ENCODE measurements around the gene CORO1A.
"Not testable (repeated sequence)": the region's sequence is repeated elsewhere in the genome, so short reads cannot be mapped to it uniquely, and the experiment has no call there.

Gene CORO1A

DNA sequence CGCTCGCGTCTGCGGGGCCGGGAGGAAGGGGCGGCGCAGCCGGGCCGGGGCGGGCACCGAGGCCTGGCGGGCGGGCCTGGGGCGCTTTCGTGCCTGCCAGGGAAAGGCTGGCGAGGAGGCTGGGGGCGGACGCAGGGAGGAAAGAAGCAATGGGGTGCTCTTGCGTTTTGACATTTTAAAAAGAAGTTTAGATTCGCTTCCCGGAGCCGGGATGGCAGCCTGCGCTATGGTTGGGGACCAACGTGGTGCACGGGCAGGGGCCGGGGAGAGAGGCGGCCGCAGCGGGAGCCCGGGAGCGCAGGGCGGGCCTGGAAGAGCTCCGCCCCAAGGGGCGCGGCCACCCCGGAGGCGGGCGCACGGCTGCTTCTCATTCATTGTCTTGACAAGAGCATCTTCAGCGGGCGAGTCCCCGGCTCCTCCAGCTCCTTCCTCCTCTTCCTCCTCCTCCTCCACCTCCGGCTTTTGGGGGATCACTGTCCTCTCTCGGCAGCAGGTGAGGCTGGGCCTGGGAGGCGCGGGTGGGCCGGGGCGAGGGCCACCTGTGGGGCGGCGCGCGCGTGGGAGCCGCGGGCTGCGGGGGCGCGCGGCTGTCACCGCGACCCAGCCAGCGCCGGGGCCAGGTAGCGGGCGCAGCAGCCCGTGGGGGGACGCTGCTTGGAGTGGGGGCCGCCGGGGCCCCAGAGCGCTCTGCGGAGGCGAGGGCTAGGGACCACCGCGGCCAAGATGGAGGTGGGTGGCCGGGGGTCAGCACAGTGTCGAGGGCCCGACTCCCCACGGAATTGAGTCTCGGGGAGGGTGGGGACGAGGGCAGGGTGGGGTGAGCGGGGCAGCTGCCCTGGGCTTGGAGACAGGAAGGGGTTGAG is at the start of gene CORO1A:
Gene CORO1A, plus strand, starts transcription at position 370 of the 863 bp plus-strand sequence. CDS start 1,608 bp downstream, outside the sequence.
- FAIRE-seq: no peak

- FAIRE-seq: no peak
These were observed 46.3 kb upstream of the CORO1A start for GRCh38 chr16:30136971-30137605.

- FAIRE-seq: no peak
These were observed 45.5 kb upstream of the CORO1A start for GRCh38 chr16:30137897-30138296.

DNA sequence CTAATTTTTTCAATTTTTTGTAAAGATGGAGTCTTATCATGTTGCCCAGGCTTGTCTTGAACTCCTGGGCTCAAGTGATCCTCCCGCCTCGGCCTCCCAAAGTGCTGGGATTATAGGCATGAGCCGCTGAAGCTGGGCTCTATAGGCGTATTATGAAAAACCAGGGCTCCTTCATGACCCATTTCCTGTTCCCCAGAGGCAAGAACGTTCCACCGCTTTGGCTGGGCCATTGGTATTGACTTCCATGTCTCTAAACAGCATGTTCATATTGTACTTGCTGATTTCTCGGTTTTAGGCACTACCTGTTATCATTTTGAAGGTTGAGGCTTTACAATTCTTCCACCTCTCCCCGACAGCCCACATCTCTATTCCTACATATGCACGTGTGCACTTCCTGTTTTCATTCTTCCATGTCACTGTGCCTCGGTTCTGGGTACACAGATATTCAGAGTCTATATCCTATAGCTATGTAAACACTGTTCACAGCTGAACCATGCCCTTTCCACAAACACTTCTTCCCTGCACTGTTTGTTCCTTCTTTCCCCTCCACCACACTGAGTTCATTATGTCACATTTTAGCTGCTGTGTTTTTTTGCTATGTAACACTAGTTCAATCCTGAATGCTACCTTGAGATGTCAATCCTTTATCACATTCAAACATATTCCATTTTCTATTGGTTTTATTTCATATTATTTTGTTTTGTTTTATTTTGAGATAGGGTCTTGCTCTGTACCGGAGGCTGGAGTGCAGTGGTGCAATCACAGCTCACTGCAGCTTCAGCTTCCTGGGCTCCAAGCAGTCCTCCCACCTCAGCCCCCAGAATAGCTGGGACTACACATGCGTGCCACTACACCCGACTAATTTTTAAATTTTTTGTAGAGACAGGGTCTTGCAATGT is 43.6 kb upstream of the CORO1A start:
- FAIRE-seq: no peak

DNA sequence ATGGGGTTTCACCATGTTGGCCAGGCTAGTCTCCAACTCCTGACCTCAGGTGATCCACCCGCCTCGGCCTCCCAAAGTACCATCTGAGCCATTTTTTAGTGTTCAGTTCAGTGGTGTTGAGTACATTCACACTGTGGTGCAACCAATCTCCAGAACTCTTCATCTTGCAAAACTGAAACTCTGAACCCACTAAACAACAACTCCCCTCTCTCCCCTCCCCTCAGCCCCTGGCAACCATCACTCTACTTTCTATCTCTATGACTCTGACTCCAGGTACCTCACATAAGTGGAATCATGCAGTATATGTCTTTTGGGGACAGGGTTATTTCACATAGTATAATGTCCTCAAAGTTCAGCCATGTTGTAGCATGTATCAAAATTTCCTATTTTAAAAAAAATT is 41.7 kb upstream of the CORO1A start:
- FAIRE-seq: no peak

DNA sequence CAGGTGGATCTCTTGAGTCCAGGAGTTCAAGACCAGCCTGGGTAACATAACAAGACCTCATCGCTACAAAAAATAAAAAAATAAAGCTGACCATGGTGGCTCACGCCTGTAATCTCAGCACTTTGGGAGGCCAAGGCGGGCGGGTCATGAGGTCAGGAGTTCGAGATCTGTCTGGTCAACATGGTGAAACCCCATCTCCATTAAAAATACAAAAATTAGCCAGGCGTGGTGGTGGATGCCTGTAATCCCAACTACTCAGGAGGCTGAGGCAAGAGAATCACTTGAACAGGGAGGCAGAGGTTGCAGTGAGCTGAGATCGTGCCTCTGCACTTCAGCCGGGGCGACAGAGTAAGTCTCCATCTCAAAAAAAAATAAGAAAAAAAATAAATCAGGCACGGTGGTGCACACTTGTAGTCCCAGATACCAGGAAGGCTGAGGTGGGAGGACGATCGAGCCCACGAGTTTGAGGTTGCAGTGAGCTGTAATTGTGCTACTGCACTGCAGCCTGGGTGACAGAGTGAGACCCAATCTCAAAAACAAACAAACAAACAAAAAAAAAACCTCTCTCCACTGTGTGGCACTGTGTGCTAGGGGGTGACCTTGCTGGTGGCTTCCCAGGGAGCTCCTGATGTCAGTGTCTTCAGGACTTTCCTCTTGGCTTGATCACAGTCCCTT is 40.6 kb upstream of the CORO1A start:
- FAIRE-seq: no peak

- FAIRE-seq: no peak
These were observed 40.1 kb upstream of the CORO1A start for GRCh38 chr16:30143347-30143702.

DNA sequence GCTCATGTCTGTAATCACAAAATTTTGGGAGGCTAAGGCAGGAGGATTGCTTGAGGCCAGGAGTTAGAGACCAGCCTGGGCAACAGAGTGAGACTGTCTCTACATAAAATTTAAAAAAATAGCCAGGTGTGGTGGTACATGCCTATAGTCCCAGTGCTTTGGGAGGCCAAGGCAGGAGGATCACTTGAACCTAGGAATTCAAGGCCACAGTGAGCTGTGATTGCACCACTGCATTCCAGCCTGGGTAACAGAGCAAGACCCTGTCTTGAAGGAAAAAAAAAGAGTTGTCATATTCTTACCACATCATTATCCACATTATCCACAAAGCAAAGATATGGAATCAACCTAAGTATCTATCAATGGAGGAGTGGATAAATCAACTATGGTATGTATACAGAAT is 39.4 kb upstream of the CORO1A start:
- FAIRE-seq: no peak

GRCh38 chr16:30144917-30145316 is 38.5 kb upstream of the CORO1A start:
- FAIRE-seq: peak; percentile 73

GRCh38 chr16:30145657-30146056 is 37.7 kb upstream of the CORO1A start:
- FAIRE-seq: no peak

DNA sequence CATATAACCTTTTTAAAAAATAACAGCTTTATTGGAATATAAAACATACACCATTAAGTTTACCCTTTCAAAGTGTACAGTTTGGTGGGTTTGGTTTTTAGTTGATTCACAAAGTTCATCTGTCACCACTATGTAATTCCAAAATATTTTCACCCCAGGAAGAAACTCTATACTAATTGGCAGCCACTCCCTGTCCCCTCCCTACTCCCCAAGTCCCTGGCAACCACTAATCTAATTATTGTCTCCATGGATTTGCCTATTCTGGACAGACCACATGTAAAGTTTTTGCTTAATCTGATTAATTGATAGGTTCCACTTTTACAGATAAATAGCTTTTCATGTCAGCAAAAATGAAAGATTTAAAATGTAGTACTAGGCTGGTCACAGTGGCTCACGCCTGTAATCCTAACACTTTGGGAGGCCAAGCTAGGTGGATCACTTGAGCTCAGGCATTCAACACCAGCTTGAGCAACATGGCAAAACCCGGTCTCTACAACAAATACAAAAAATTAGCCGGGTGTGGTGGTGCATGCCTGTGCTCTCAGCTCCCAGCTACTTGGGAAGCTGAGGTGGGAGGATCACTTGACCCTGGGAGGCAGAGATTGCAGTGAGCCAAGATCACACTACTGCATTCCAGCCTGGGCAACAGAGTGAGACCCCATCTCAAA is 35.4 kb upstream of the CORO1A start:
- no peak for FAIRE-seq

GRCh38 chr16:30149250-30149930 is 34.0 kb upstream of the CORO1A start:
- FAIRE-seq: no peak

- no peak for FAIRE-seq
These were observed 32.3 kb upstream of the CORO1A start for GRCh38 chr16:30151091-30151490.

GRCh38 chr16:30152517-30152916 is 30.9 kb upstream of the CORO1A start:
- FAIRE-seq: no peak

GRCh38 chr16:30155188-30155587 is 28.2 kb upstream of the CORO1A start:
- FAIRE-seq: no peak

GRCh38 chr16:30157214-30157613 is 26.2 kb upstream of the CORO1A start:
- FAIRE-seq: no peak

GRCh38 chr16:30163538-30163937 is 19.9 kb upstream of the CORO1A start:
- no peak for FAIRE-seq

- FAIRE-seq: no peak
These were observed 17.1 kb upstream of the CORO1A start for GRCh38 chr16:30166202-30166902.

GRCh38 chr16:30168746-30169145 is 14.7 kb upstream of the CORO1A start:
- not testable (repeated sequence) for FAIRE-seq

DNA sequence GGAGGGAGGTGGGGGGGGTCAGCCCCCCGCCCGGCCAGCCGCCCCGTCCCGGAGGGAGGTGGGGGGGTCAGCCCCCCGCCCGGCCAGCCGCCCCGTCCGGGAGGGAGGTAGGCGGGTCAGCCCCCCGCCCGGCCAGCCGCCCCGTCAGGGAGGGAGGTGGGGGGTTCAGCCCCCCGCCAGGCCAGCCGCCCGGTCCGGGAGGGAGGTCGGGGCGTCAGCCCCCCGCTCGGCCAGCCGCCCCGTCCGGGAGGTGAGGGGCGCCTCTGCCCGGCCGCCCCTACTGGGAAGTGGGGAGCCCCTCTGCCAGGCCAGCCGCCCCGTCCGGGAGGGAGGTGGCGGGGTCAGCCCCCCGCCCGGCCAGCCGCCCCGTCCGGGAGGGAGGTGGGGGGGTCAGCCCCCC is 14.0 kb upstream of the CORO1A start:
- not testable (repeated sequence) for FAIRE-seq

GRCh38 chr16:30170145-30170544 is 13.3 kb upstream of the CORO1A start:
- not testable (repeated sequence) for FAIRE-seq

Data from colon (tissue), 2 donors.